ENCODE measurements around the gene HOXD11. TPM values are rescaled to one million over a fixed set of nuclear protein-coding genes. Genes with fewer than 3 reads are reported as not detected.

The HOXD11 gene
- total RNA-seq, result not detected
- long read RNA-seq, result 0 reads

GRCh38 chr2:176106581-176107539 is at the start of gene HOXD11:
HOXD11 (plus strand) TSS chr2:176107280; CDS start chr2:176107356, 76 bp downstream.
- H3K4me3 ChIP-seq, result no peak within 1 kb of the TSS
- H3K27ac ChIP-seq, result no peak within 1 kb of the TSS
- ATAC-seq, result peak; percentile 27
- no peaks in the 10 kb centered on the region for H3K4me1 ChIP-seq
- TF ChIP-seq CTCF (IDR thresholded peaks at IDR 0.05), result no peak
- H3K36me3 ChIP-seq, result no peaks in the 10 kb centered on the region
- peaks cover 98% of the 10 kb centered on the region for H3K27me3 ChIP-seq
- intact Hi-C loops (cut with DNase I), result no loop called here
- DNase-seq, result no peak
- no peaks in the 10 kb centered on the region for H3K9me3 ChIP-seq

- TF ChIP-seq CTCF (IDR thresholded peaks at IDR 0.05), result no peak
- peaks cover 79% of the 10 kb centered on the region for H3K27me3 ChIP-seq
- H3K27ac ChIP-seq, result no peak overlapping the region
- H3K36me3 ChIP-seq, result no peaks in the 10 kb centered on the region
- ATAC-seq (no peak), DNase-seq (no peak)
- H3K9me3 ChIP-seq, result no peaks in the 10 kb centered on the region
- H3K4me3 ChIP-seq, result no peak overlapping the region
- intact Hi-C loops (cut with DNase I), result no loop called here
- peaks cover 13% of the 10 kb centered on the region for H3K4me1 ChIP-seq
Measured at GRCh38 chr2:176063958-176064357, 43.1 kb upstream of the HOXD11 start.

GRCh38 chr2:176066645-176067588 is 40.2 kb upstream of the HOXD11 start:
- no peak for ATAC-seq
- intact Hi-C loops (cut with DNase I), result no loop called here
- no peaks in the 10 kb centered on the region for H3K9me3 ChIP-seq
- no peak overlapping the region for H3K27ac ChIP-seq
- no peaks in the 10 kb centered on the region for H3K36me3 ChIP-seq
- peak overlapping the region; percentile 19 for H3K4me3 ChIP-seq
- no peak for TF ChIP-seq CTCF (IDR thresholded peaks at IDR 0.05)
- peaks cover 95% of the 10 kb centered on the region for H3K27me3 ChIP-seq
- H3K4me1 ChIP-seq, result peaks cover 13% of the 10 kb centered on the region
- no peak for DNase-seq

GRCh38 chr2:176067589-176068418 is 39.3 kb upstream of the HOXD11 start:
- TF ChIP-seq CTCF (IDR thresholded peaks at IDR 0.05), result no peak
- intact Hi-C loops (cut with DNase I), result no loop called here
- H3K36me3 ChIP-seq, result no peaks in the 10 kb centered on the region
- peak overlapping the region; percentile 19 for H3K4me3 ChIP-seq
- peaks cover 95% of the 10 kb centered on the region for H3K27me3 ChIP-seq
- DNase-seq (no peak), ATAC-seq (peak; percentile 31)
- peaks cover 13% of the 10 kb centered on the region for H3K4me1 ChIP-seq
- H3K9me3 ChIP-seq, result no peaks in the 10 kb centered on the region
- no peak overlapping the region for H3K27ac ChIP-seq

GRCh38 chr2:176068419-176068832 is 38.7 kb upstream of the HOXD11 start:
- Histone ChIP-seq H3K4me1 (peaks cover 13% of the 10 kb centered on the region), H3K27me3 (peaks cover 95% of the 10 kb centered on the region), H3K9me3 (no peaks in the 10 kb centered on the region), H3K27ac (no peak overlapping the region), H3K36me3 (no peaks in the 10 kb centered on the region), H3K4me3 (no peak overlapping the region)
- ATAC-seq (no peak), DNase-seq (no peak)
- intact Hi-C loops (cut with DNase I), result no loop called here
- no peak for TF ChIP-seq CTCF (IDR thresholded peaks at IDR 0.05)

All from upper lobe of right lung (tissue), 1 donor.